Measurements from ENCODE around the gene ANKFN1. TPM values are rescaled to one million over a fixed set of nuclear protein-coding genes. Genes with fewer than 3 reads are reported as not detected.

Gene ANKFN1
- total RNA-seq, 1 experiment from 2014 or later = not detected

DNA sequence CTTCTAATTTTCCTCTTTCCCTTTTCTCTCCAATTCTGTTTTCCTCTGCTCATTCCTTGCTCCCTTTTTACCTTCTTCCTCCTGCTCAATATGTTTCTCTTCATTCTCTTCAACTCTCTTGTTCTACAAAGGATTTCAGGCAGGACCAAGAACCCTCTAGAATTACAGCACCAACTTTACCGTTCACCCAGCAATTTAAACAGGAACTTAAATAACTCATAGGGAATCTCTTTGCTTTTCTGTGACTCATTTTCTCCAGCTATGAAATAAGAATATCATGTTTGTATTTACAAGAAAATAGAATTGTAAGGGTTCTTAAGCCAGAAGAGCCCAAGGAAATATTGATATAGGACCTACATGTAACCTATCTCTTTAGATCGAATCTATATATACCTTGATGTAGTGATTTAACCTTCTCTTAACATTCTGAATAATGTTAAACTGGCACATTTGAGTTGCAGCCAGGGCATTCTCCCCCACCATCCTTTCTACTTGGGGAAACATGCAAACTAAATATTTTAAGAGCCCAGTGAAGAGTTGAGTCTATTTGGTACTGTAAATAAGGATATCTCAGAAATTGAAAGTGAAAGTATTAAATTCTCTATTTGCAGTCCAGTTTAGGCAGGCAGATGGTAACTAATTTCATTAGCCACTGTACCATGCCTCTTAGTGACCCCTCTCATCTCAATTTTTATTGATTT, 137.0 kb downstream of the ANKFN1 start:
- intact Hi-C loops (cut with micrococcal nuclease; ENCODE audit: unreplicated experiment) = no loop called here
- ChIA-PET CTCF (no interaction called here), POLR2A (ENCODE audit: low non-redundant PET) (no interaction called here)
- DNase-seq (ENCODE audit: low spot score) = no peak
- H3K27ac ChIP-seq (ENCODE audit: low read depth, low read length, poor library complexity, severe bottlenecking) = no peak overlapping the region
- no peaks in the 10 kb centered on the region for H3K27me3 ChIP-seq (replicated peaks; ENCODE audit: insufficient read depth, low read depth, low read length, poor library complexity)
- TF ChIP-seq, protein P1, sequence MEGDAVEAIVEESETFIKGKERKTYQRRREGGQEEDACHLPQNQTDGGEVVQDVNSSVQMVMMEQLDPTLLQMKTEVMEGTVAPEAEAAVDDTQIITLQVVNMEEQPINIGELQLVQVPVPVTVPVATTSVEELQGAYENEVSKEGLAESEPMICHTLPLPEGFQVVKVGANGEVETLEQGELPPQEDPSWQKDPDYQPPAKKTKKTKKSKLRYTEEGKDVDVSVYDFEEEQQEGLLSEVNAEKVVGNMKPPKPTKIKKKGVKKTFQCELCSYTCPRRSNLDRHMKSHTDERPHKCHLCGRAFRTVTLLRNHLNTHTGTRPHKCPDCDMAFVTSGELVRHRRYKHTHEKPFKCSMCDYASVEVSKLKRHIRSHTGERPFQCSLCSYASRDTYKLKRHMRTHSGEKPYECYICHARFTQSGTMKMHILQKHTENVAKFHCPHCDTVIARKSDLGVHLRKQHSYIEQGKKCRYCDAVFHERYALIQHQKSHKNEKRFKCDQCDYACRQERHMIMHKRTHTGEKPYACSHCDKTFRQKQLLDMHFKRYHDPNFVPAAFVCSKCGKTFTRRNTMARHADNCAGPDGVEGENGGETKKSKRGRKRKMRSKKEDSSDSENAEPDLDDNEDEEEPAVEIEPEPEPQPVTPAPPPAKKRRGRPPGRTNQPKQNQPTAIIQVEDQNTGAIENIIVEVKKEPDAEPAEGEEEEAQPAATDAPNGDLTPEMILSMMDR (conservative IDR thresholded peaks at IDR 0.05; ENCODE audit: low read depth, low read length) = no peak
- TF ChIP-seq EZH2 (IDR thresholded peaks at IDR 0.05; ENCODE audit: borderline replicate concordance, low read depth, low read length, poor library complexity, severe bottlenecking) = no peak
- no peaks in the 10 kb centered on the region for H3K9me3 ChIP-seq (ENCODE audit: low read depth, low read length, poor library complexity, severe bottlenecking)
- H3K4me1 ChIP-seq (ENCODE audit: insufficient read depth, low read length, poor library complexity, severe bottlenecking) = no peaks in the 10 kb centered on the region
- H3K36me3 ChIP-seq (ENCODE audit: insufficient read depth, low read length, poor library complexity, severe bottlenecking) = no peaks in the 10 kb centered on the region
- peak overlapping the region; percentile 30 for H3K4me3 ChIP-seq (ENCODE audit: low read depth, low read length, poor library complexity, severe bottlenecking)
- no TSS peak for BruUV-seq (replicated peaks)

DNA sequence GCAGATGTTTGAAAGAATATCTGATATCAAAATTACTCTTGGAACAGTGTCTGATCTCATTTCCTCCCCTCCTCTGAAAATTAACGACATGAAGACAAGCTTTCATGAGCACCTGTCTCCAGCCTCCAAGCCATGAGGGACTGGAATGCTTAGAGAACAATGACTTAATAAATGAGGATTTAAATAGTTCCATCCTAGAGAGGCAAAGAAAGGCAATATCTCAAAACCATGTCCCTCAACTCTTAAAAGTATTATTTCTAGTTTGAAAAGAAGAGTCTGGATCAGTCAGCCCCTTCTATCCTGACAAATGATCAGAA, 137.5 kb downstream of the ANKFN1 start:
- BruUV-seq (replicated peaks) = no TSS peak
- H3K4me1 ChIP-seq (ENCODE audit: insufficient read depth, low read length, poor library complexity, severe bottlenecking) = no peaks in the 10 kb centered on the region
- CTCF ChIA-PET = no interaction called here
- no peaks in the 10 kb centered on the region for H3K36me3 ChIP-seq (ENCODE audit: insufficient read depth, low read length, poor library complexity, severe bottlenecking)
- H3K9me3 ChIP-seq (ENCODE audit: low read depth, low read length, poor library complexity, severe bottlenecking) = no peaks in the 10 kb centered on the region
- no peak overlapping the region for H3K27ac ChIP-seq (ENCODE audit: low read depth, low read length, poor library complexity, severe bottlenecking)
- H3K4me3 ChIP-seq (ENCODE audit: low read depth, low read length, poor library complexity, severe bottlenecking) = peak overlapping the region; percentile 30
- H3K27me3 ChIP-seq (replicated peaks; ENCODE audit: insufficient read depth, low read depth, low read length, poor library complexity) = no peaks in the 10 kb centered on the region
- intact Hi-C loops (cut with micrococcal nuclease; ENCODE audit: unreplicated experiment) = no loop called here
- TF ChIP-seq, protein P1 (conservative IDR thresholded peaks at IDR 0.05; ENCODE audit: low read depth, low read length) = no peak
- no peak for TF ChIP-seq EZH2 (IDR thresholded peaks at IDR 0.05; ENCODE audit: borderline replicate concordance, low read depth, low read length, poor library complexity, severe bottlenecking)
- no peak for DNase-seq (ENCODE audit: low spot score)
- POLR2A ChIA-PET (ENCODE audit: low non-redundant PET) = no interaction called here

DNA sequence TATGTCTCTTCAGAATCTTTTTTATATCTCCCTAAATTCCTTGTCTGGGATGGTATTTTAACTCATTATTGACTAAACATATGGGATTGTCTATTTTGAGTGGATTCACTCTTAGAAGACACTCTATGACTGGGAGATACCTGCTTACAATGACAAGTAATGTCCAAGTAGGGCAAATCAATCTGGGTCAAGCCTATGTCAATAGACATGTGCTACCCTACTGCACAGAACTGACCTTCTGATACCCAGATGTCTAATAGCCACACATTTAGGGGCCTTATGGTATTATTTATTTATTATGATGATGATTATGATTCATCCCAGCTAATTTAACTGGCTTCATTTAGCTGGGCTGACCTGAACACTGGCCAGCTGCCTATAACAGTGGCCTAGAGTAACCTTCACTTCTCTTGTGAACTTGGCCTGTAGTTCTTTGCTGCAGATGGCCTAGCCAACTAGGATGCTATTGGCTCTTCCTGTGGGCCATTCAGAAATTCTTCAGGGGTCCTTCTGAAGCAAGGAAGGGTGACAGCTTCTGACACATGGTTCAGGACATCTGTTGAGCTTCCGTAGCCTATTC, 138.0 kb downstream of the ANKFN1 start:
- CTCF ChIA-PET = no interaction called here
- intact Hi-C loops (cut with micrococcal nuclease; ENCODE audit: unreplicated experiment) = no loop called here
- Histone ChIP-seq H3K27ac (ENCODE audit: low read depth, low read length, poor library complexity, severe bottlenecking) (no peak overlapping the region), H3K4me1 (ENCODE audit: insufficient read depth, low read length, poor library complexity, severe bottlenecking) (no peaks in the 10 kb centered on the region), H3K27me3 (replicated peaks; ENCODE audit: insufficient read depth, low read depth, low read length, poor library complexity) (no peaks in the 10 kb centered on the region), H3K9me3 (ENCODE audit: low read depth, low read length, poor library complexity, severe bottlenecking) (no peaks in the 10 kb centered on the region), H3K36me3 (ENCODE audit: insufficient read depth, low read length, poor library complexity, severe bottlenecking) (no peaks in the 10 kb centered on the region), H3K4me3 (ENCODE audit: low read depth, low read length, poor library complexity, severe bottlenecking) (no peak overlapping the region)
- no peak for TF ChIP-seq EZH2 (IDR thresholded peaks at IDR 0.05; ENCODE audit: borderline replicate concordance, low read depth, low read length, poor library complexity, severe bottlenecking)
- TF ChIP-seq, protein P1 (conservative IDR thresholded peaks at IDR 0.05; ENCODE audit: low read depth, low read length) = no peak
- no peak for DNase-seq (ENCODE audit: low spot score)
- BruUV-seq (replicated peaks) = no TSS peak
- POLR2A ChIA-PET (ENCODE audit: low non-redundant PET) = no interaction called here

Measured in A673 (cell line).